NCI-H446 treated with DMSO at 0.1 percent for 48 hours (cell line): ENCODE results near the gene KHDRBS2.

ENCODE experiments used
- DNase-seq: peaks from one replicate; lab custom pipeline; 2025; lab: John Stamatoyannopoulos, UW

Gene KHDRBS2

DNA sequence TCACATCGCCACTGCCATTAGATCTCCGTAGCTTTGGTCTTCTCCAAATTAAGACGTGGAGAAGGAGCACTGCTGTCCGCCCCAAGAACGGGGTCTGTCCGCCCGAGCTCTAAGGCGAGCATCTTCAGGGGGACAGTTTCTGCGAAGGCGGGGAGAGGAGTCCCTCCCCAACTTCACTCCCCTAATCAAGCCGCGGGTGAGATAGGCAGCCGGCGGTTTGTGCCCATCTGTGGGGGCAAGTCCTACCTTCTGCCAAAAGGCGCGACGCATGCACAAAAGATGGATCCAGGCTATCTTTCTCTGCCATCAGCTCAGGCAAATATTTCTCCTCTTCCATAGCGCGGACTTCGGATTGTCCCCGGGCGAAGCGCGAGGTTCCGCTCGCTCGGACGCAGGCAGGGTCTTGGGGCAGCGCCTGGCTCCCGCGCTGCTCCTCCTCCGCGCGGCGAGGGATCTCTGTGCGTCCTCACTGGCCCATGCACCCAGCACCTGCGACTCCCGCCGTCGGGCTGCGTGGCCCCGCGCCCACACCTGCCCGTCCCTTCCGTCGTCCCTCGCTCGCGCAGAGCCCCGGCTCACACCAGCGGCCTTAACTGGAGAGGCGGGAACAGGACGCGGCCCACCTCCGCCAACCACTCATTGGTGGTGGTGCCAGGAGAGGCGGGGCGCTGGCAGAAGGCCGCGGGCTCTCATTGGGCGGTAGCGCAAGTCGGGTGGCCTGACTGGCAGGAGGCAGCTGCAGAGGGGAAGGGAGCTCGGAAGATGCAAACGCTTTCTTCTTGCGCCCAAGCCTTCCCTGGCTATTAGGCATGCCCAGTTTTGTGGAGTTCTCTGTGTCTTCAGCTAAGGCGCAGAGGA is at the start of gene KHDRBS2:
Gene KHDRBS2 (minus strand): TSS at position 614 of the 858 bp plus-strand sequence.
- DNase-seq = peak; percentile 39

DNA sequence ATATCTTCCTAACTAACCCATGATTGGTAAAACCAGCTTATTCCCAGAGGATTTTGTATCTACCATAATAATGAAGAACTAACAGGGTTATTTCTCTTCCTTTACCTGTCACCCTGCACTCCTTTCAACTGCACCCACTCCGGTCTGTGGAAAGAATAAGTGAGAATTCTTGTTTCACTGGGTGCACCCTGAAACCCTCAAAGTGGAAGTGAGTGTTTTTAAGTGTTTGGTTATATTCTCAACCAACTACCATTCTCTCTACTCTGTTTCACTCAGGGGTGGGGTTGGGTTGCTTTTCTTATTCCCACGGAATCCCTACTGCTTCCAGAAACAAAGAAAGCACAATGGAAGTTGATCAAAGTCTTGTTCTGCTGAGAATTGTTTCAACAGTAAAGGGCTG is 42.6 kb upstream of the KHDRBS2 start:
- DNase-seq = no peak

GRCh38 chr6:62324834-62325233 is 38.8 kb upstream of the KHDRBS2 start:
- DNase-seq = no peak

- no peak for DNase-seq
Measured at GRCh38 chr6:62323818-62324431, 37.9 kb upstream of the KHDRBS2 start.

- DNase-seq = no peak
Measured at GRCh38 chr6:62298745-62299392, 12.8 kb upstream of the KHDRBS2 start.

DNA sequence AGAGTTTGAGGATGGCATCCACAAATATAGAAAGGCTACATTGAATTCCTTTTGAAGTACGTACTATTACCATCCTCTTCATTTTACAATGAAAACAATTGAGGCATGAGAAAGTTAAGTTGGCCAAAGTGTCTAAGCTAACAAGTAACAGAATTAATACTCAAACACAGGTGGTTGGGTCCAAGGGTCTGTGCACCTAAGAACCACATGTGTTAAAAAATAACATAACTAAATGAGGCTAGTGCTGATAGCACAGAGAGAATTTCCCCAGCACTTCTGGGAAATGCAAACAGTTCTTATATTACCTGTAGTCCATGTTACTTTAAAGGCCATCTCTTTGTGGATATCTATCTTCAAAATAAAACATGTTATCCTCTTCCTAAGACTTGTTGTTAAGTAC is 10.5 kb upstream of the KHDRBS2 start:
- no peak for DNase-seq

DNA sequence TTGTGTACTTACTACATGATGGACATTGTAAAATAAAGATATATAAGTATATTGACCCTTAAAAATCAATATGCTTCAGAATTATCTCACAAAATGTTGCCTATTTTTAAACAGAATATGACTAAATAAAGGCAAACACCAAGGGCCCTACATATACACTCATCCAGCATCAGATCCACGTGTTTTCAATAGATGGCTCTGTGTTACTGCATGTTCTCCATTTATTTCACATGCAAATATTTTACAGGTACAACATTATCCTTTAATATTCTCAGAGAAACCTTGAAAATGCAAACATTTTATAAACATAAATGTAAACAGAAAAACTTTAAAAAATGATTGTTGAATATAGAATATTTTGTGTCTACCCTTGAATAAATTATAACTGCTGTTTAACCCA is 2.9 kb upstream of the KHDRBS2 start:
- DNase-seq = no peak

GRCh38 chr6:62288562-62288961 is 2.5 kb upstream of the KHDRBS2 start:
- no peak for DNase-seq

DNA sequence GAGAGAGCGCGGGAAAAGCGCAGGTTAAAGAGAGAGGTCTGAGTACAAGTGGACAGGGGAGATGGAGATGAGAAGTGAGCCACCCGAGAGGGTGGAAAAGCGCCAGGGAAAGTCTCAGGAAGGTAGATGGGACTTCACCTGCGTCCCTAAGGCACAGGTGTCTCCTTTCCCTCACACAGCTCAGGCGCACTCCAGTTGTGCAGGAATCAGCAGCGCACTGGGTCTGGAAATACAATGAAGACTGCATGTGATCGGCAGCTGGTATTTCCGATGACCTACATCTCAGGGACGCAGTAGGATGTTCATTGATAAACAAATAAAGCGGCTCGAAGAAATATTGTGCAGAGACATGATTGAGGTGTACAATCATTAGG is 432 bp upstream of the KHDRBS2 start:
- DNase-seq = no peak

GRCh38 chr6:62284725-62285124 is 1.3 kb downstream of the KHDRBS2 start:
- DNase-seq = no peak

DNA sequence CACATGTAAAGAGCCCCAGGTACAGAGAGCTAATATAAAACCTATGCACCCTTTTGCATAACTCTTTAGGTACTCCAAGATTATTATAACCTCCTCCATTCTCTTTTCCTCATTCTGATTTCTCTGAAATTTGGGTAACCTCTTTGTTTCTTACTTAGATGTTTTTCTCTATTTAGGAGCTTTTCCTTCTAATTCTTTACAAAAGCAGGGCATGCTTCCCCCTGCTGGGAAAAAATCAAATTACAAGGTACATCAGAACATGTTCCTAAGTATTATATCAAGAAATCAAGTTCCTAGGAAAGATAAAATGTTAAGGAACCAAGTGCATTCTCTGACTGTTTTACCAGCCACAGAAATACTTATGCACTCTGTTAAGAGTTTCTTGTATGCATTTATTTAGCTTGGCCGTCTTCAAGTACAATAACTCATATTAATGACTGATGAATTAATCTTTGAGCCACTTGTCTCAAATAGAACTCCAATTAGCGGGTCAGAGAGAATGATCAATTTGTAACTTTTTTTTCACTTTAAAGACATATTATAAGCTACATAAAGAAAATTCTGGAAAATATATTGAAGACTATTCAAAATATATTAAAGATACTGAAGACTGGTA is 2.1 kb downstream of the KHDRBS2 start:
- DNase-seq = no peak

DNA sequence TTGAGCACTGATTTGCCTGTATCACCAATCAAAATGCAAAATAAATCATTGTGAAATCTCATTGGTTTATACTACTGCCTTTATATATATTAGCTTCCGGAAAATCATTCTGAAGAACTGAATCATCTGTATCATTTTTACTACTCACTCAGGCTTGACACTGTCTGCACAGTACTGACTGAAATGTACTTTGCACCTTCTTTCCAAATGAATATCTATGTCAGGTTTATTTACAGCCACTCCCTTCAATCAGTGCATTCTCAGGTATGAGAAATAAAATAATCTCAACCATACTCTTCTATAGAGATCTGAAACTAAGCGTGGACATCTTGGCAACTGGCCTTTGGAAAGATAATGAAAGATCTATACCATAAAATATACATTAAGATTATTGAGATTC is 2.7 kb downstream of the KHDRBS2 start:
- no peak for DNase-seq

GRCh38 chr6:62280099-62280498 is 5.9 kb downstream of the KHDRBS2 start:
- no peak for DNase-seq

DNA sequence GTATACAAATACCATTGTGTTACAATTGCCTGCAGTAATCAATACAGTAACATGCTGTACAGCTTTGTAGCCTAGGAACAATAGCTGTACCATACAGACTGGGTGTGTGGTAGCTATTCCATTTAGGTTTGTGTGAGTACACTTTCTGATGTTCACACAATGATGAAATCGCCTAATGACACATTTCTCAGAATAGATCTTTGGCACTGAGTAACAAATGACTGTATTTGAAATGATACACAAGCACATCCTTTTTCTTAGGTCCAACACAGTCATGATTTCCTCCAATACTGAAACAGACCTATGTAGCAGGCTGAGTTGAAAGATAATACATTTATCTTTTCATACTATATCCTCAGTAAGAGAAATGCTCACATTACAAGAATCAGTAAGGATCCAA is 13.9 kb downstream of the KHDRBS2 start:
- DNase-seq = no peak

DNA sequence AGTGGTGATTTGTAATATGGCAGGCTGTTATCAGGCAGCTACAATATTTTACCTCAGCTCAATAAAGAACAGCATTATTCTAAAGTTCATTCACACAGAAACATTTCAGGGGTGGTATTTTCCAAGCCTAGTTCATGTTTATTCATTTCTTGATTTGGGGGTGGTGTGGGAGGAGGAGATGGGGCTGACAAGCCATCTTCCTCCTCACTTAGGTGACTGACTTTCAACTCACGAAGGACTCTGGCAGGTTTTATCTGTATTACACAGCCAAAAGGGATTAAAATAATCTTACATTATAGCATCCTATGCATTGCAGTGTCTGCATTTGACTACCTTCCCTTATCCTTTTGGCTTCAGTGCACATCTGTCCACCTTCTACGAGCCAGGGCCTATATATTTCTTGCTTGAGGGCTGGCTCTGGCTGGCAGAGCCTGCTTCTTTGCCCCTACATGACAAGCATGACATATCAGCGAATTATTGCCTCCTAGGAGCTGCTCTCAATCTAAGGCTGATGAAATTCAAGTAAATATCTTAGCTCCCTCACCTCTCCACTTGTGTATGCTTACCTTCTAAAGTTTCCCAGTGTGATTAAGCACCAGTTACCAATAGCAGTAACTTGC is 20.0 kb downstream of the KHDRBS2 start:
- DNase-seq = no peak

GRCh38 chr6:62262283-62262682 is 23.7 kb downstream of the KHDRBS2 start:
- no peak for DNase-seq

DNA sequence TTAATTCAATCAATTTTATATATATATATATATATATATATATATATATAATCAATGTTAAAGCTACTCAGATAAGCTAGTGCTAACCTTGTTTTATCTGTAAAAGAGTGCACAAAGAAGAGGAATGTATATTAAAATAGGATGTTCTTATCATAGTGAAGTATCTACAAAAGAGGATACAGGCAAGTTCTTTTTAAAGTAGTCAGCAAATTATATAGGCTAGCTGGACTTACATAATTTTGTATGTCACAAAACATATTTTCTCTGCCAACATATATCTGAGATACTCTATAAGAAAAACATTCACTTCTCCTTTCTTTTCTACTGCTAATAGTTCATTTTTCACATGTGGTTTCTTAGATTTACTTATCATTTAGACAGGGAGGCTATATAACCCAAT is 39.9 kb downstream of the KHDRBS2 start:
- DNase-seq = no peak

DNA sequence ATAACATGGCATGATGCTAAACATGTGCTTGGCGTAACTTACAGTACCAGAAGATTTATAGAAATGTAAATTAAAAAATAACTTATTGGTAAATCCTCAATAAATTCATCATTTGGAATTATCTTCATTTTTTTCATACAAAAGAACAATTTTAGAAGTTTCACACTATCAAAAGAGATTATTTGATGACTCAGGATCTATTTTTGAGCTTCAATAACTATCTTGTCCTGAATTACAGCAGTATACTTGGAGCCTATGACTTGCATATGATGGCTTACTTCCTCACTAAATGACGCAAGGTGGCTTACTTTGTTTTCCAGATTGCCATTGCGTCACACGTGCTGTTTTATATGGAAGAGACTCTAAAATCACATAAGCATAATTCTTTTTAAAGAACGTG is 49.2 kb downstream of the KHDRBS2 start:
- DNase-seq = no peak

- DNase-seq = no peak
Measured at GRCh38 chr6:62229231-62229630, 56.8 kb downstream of the KHDRBS2 start.

DNA sequence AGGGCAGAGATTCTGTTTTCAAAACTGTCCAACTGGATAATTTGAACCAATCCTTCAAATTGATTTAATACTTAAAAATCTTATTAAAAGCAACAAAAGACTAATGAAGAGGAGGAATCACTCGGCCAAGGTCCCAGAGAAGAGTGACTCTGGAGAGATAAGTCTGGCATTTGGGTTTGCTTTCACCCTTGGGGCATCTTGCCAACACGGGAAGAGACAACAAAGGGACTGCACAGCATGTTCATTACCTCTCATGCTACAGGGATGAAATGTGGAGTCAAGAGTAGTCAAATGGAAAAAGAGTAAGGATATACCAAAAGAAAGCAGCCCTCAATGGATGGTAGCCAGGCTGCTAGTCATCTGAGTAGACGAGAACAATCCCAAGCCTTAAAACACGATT is 68.2 kb downstream of the KHDRBS2 start:
- no peak for DNase-seq

DNA sequence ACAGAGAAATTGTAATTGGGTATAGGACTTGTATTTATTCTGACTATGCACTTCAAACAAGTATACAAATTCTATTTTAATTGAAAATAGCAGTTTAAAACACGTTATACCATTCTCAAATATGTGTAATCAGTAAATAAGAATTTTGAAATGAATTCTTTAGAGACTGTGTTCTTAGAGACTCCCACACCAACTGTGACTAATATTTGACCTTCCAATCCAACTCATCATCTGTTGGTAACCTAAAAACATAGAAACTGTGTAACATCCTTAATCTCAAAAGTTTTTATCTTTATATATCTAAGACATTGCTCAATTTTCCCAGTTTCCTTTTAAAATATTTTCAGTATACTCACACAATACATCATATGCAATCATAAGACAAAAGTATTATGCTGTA is 83.9 kb downstream of the KHDRBS2 start:
- no peak for DNase-seq

GRCh38 chr6:62192593-62192992 is 93.4 kb downstream of the KHDRBS2 start:
- DNase-seq = no peak
